HL-60/S4 treated with retinoic acid at 250 ng/mL for 4 days and 3 days (cell line): ENCODE results near the gene ERVK3-1.

Experiments used
- in situ Hi-C: fragments of 300-500 bp; cut with MboI; formaldehyde crosslinking; loops from 2 replicates; pipeline ENCODE4 v1.7.0; 2022; ENCODE audit warnings: low sequenced_read_pairs

The ERVK3-1 gene

GRCh38 chr19:58357481-58358145 is 52.4 kb downstream of the ERVK3-1 start:
- in situ Hi-C loops = no loop called here

GRCh38 chr19:58361900-58362271 is 56.7 kb downstream of the ERVK3-1 start:
- in situ Hi-C loops = no loop called here

GRCh38 chr19:58362272-58362994 is 57.3 kb downstream of the ERVK3-1 start, which contains the start of gene ZNF497:
Gene ZNF497, minus strand, starts transcription at chr19:58362751. Its CDS starts 5,116 bp downstream, at chr19:58357635.
- in situ Hi-C loops = no loop called here

GRCh38 chr19:58364146-58364545 is 59.0 kb downstream of the ERVK3-1 start:
- in situ Hi-C loops = no loop called here
